Spleen (tissue), 11 donors: ENCODE results near the gene FAM89A. TPM values are rescaled to one million over a fixed set of nuclear protein-coding genes. Genes with fewer than 3 reads are reported as not detected.
"Not testable (repeated sequence)": the region's sequence is repeated elsewhere in the genome, so short reads cannot be mapped to it uniquely, and the experiment has no call there.

Source experiments
- DNase-seq: peaks from one replicate; pipeline ENCODE4 v3.0.0-alpha.2; 2020
- H3K27ac ChIP-seq, 8 donors: fragments of 200-600 bp; sonication (generic) in 7 of 8; 1 replicate in 4 of 8; 2 replicates in 4 of 8; pipeline versions ENCODE4 v1.5.0 to v1.8.0; 2016 to 2021; ENCODE audit warnings: inconsistent platforms in 4 of 8, mild to moderate bottlenecking in 4 of 8, moderate library complexity in 1 of 8
- H3K27me3 ChIP-seq, 7 donors: fragments of 200-600 bp; sonication (generic) in 6 of 7; replicated peaks in 1 of 7; 1 replicate in 4 of 7; 2 replicates in 3 of 7; pipeline versions ENCODE4 v1.5.0 to v1.8.0; 2016 to 2021; ENCODE audit warnings: inconsistent platforms in 3 of 7, mild to moderate bottlenecking in 1 of 7
- H3K36me3 ChIP-seq, 6 donors: fragments of 200-600 bp; sonication (generic) in 5 of 6; 1 replicate in 4 of 6; 2 replicates in 2 of 6; pipeline versions ENCODE4 v1.5.0 to v1.8.0; 2016 to 2021; ENCODE audit warnings: inconsistent platforms in 2 of 6
- H3K4me1 ChIP-seq, 6 donors: fragments of 200-600 bp; sonication (generic) in 5 of 6; 1 replicate in 3 of 6; 2 replicates in 3 of 6; pipeline versions ENCODE4 v1.5.0 to v1.8.0; 2016 to 2021; ENCODE audit warnings: inconsistent platforms in 3 of 6
- H3K4me3 ChIP-seq, 8 donors: fragments of 200-600 bp; sonication (generic) in 7 of 8; 1 replicate in 4 of 8; 2 replicates in 4 of 8; pipeline versions ENCODE4 v1.5.0 to v1.8.0; 2016 to 2021; ENCODE audit warnings: inconsistent platforms in 4 of 8, mild to moderate bottlenecking in 4 of 8, moderate library complexity in 2 of 8
- H3K9me3 ChIP-seq, 8 donors: fragments of 200-600 bp; sonication (generic) in 7 of 8; 1 replicate in 4 of 8; 2 replicates in 4 of 8; pipeline versions ENCODE4 v1.5.0 to v1.8.0; 2016 to 2021; ENCODE audit warnings: inconsistent platforms in 4 of 8
- CTCF ChIP-seq, 11 experiments: fragments of 200-600 bp in 7 of 11; fragments of 450-650 bp in 4 of 11; sonication (generic) in 4 of 11; IDR thresholded peaks in 8 of 11; conservative IDR thresholded peaks in 3 of 11; 1 replicate in 7 of 11; 2 replicates in 4 of 11; pipeline versions ENCODE4 v1.4.0 to v1.8.0; 2016 to 2021; ENCODE audit warnings: antibody characterized with exemption in 11 of 11, inconsistent platforms in 4 of 11, mild to moderate bottlenecking in 1 of 11
- POLR2A ChIP-seq, 3 donors: fragments of 450-650 bp; IDR thresholded peaks; one replicate each; pipeline ENCODE4 v1.5.1; 2017; ENCODE audit warnings: antibody characterized with exemption in 3 of 3, mild to moderate bottlenecking in 1 of 3
- POLR2AphosphoS5 ChIP-seq, 3 donors: sonication (generic); formaldehyde crosslinking; IDR thresholded peaks; one replicate each; pipeline ENCODE4 v1.5.1; 2017; ENCODE audit warnings: antibody characterized with exemption in 3 of 3
- WGBS, 5 donors: extraction: QIAGEN DNeasy Blood & Tissue Kit in 3 of 5; methylation state at CpG; one replicate each; pipeline versions ENCODE4 v1.1.5 to v1.1.7; 2013 to 2018; 5-methylcytosine and 5-hydroxymethylcytosine counted together
- intact Hi-C: fragments of 100-400 bp; cut with DNase I; formaldehyde crosslinking; loops from one replicate; pipeline ENCODE4 v1.15.0; 2023; ENCODE audit warnings: low total_unique reads
- polyA plus RNA-seq, 3 donors: library from polyadenylated mRNA; stranded (reverse); fragments of 200-250 nt; gene quantifications; one replicate each; pipeline ENCODE4 v1.2.1, GENCODE V29; 2013
- total RNA-seq, 7 donors: library from RNA; depleted of rRNA in 3 of 7; stranded (reverse); fragments of >200 nt in 3 of 7; fragmentation: NEBNext Ultra II Directional in 4 of 7; extraction: Animal tissue kit (Norgen Biotek cat#: 25700) in 4 of 7; gene quantifications; one replicate each; pipeline versions ENCODE4 v1.1.0 to v1.2.1, GENCODE V29; 2016 to 2021
- donor health status: healthy with polysubstance abuse.
- donor health status: DM: no; HTN: no; CAD: no; lungs with moderate emphysema.
- donor health status: DM: no; HTN: no; CAD: no.
- donor health status: Bipolar disorder and iron deficiency.
- donor health status: healthy.
- donor health status: DM: no; HTN: no; CAD: no.
- donor health status: DM: yes; HTN: yes; CAD: no.

The FAM89A gene
- total and polyA plus RNA-seq, 10 donors: 9.8 to 54.8 (median 34.8) TPM

- no peaks in the 10 kb centered on the region for H3K36me3 ChIP-seq
- no peak overlapping the region for H3K27ac ChIP-seq
- peaks cover 0 to 4% (median 0%) of the 10 kb centered on the region in 8 donors for H3K9me3 ChIP-seq
- intact Hi-C loops: no loop called here
- no peak for DNase-seq
- H3K4me1 ChIP-seq: peaks cover 8 to 26% (median 18%) of the 10 kb centered on the region in 6 donors
- H3K4me3 ChIP-seq: no peak overlapping the region
- H3K27me3 ChIP-seq: peaks cover 0 to 3% (median 0%) of the 10 kb centered on the region in 7 donors
- 63 to 83% (median 78%) methylated on average over 3 of the region's 3 CpGs for WGBS, 5 donors
- no peak for TF ChIP-seq POLR2AphosphoS5 (IDR thresholded peaks at IDR 0.05)
- no peak for TF ChIP-seq CTCF (IDR thresholded peaks at IDR 0.05 in 8 of 11, conservative IDR thresholded peaks at IDR 0.05 in 3 of 11)
- TF ChIP-seq POLR2A (IDR thresholded peaks at IDR 0.05): no peak
Observed at GRCh38 chr1:231050395-231050794, 10.3 kb upstream of the FAM89A start.

GRCh38 chr1:231049121-231049979, 9.3 kb upstream of the FAM89A start:
- no peak for TF ChIP-seq CTCF (IDR thresholded peaks at IDR 0.05 in 8 of 11, conservative IDR thresholded peaks at IDR 0.05 in 3 of 11)
- TF ChIP-seq POLR2AphosphoS5 (IDR thresholded peaks at IDR 0.05): no peak
- TF ChIP-seq POLR2A (IDR thresholded peaks at IDR 0.05): no peak
- H3K27ac ChIP-seq: no peak overlapping the region
- H3K27me3 ChIP-seq: peaks cover 0 to 3% (median 0%) of the 10 kb centered on the region in 7 donors
- peaks cover 8 to 24% (median 16%) of the 10 kb centered on the region in 6 donors for H3K4me1 ChIP-seq
- intact Hi-C loops: no loop called here
- WGBS, 5 donors: 62 to 72% (median 65%) methylated on average over 10 of the region's 10 CpGs
- H3K36me3 ChIP-seq: no peaks in the 10 kb centered on the region
- H3K4me3 ChIP-seq: no peak overlapping the region
- peaks cover 0 to 9% (median 8%) of the 10 kb centered on the region in 8 donors for H3K9me3 ChIP-seq
- DNase-seq: no peak

GRCh38 chr1:231048419-231048818, 8.4 kb upstream of the FAM89A start:
- H3K27ac ChIP-seq, H3K4me3 ChIP-seq, DNase-seq, H3K36me3 ChIP-seq, intact Hi-C loops, H3K27me3 ChIP-seq: not testable (repeated sequence)
- peaks cover 5 to 15% (median 8%) of the 10 kb centered on the region in 6 donors for H3K4me1 ChIP-seq
- WGBS, 5 donors: 80 to 82% (median 81%) methylated on average over 9 of the region's 9 CpGs
- H3K9me3 ChIP-seq: peaks cover 0 to 19% (median 14%) of the 10 kb centered on the region in 8 donors

- DNase-seq, H3K27ac ChIP-seq, H3K4me1 ChIP-seq, intact Hi-C loops, H3K27me3 ChIP-seq, H3K4me3 ChIP-seq, H3K36me3 ChIP-seq: not testable (repeated sequence)
- peaks cover 0 to 20% (median 14%) of the 10 kb centered on the region in 8 donors for H3K9me3 ChIP-seq
Observed at GRCh38 chr1:231047529-231047928, 7.5 kb upstream of the FAM89A start.

GRCh38 chr1:231046730-231047395, 6.8 kb upstream of the FAM89A start:
- TF ChIP-seq POLR2AphosphoS5 (IDR thresholded peaks at IDR 0.05): no peak
- TF ChIP-seq CTCF (IDR thresholded peaks at IDR 0.05 in 8 of 11, conservative IDR thresholded peaks at IDR 0.05 in 3 of 11): no peak
- no peak for TF ChIP-seq POLR2A (IDR thresholded peaks at IDR 0.05)
- no peak for DNase-seq
- Histone ChIP-seq H3K9me3 (peaks cover 0 to 20% (median 14%) of the 10 kb centered on the region in 8 donors), H3K4me3 (no peak overlapping the region), H3K27ac (no peak overlapping the region), H3K4me1 (peaks cover 0 to 7% (median 0%) of the 10 kb centered on the region in 6 donors), H3K36me3 (no peaks in the 10 kb centered on the region), H3K27me3 (peaks cover 0 to 3% (median 0%) of the 10 kb centered on the region in 7 donors)
- intact Hi-C loops: no loop called here
- 59 to 77% (median 71%) methylated on average over 2 of the region's 2 CpGs for WGBS, 5 donors

- H3K4me3 ChIP-seq, H3K27ac ChIP-seq, H3K36me3 ChIP-seq, DNase-seq, intact Hi-C loops, H3K27me3 ChIP-seq: not testable (repeated sequence)
- Histone ChIP-seq H3K4me1 (peaks cover 0 to 12% (median under 1%) of the 10 kb centered on the region in 6 donors), H3K9me3 (peaks cover 0 to 20% (median 14%) of the 10 kb centered on the region in 8 donors)
- WGBS, 5 donors: 90 to 94% (median 92%) methylated on average over 10 of the region's 10 CpGs
Observed at GRCh38 chr1:231045921-231046729, 6.1 kb upstream of the FAM89A start.
